ENCODE results near the gene MRPS18B.

MRPS18B gene

GRCh38 chr6:30603961-30604360, 13.7 kb upstream of the MRPS18B start:
- DNase-seq (ENCODE audit: low read depth in 2 of 2) = no peak

- no peak for DNase-seq (ENCODE audit: low read depth in 2 of 2)
Observed at GRCh38 chr6:30610065-30610464, 7.6 kb upstream of the MRPS18B start.

GRCh38 chr6:30611150-30611855, 6.3 kb upstream of the MRPS18B start:
- DNase-seq (ENCODE audit: low read depth in 2 of 2) = no peak

GRCh38 chr6:30611856-30612194, 5.8 kb upstream of the MRPS18B start:
- no peak for DNase-seq (ENCODE audit: low read depth in 2 of 2)

- DNase-seq (ENCODE audit: low read depth in 2 of 2) = no peak
Observed at GRCh38 chr6:30612213-30612612, 5.4 kb upstream of the MRPS18B start.

GRCh38 chr6:30612687-30613248, 4.9 kb upstream of the MRPS18B start:
- DNase-seq (ENCODE audit: low read depth in 2 of 2) = no peak

GRCh38 chr6:30613251-30614043, 4.2 kb upstream of the MRPS18B start:
- no peak for DNase-seq (ENCODE audit: low read depth in 2 of 2)

- DNase-seq (ENCODE audit: low read depth in 2 of 2) = no peak
Observed at GRCh38 chr6:30614044-30614842, 3.4 kb upstream of the MRPS18B start.

- DNase-seq (ENCODE audit: low read depth in 2 of 2) = peak; percentile 53 to 75
Observed at GRCh38 chr6:30614843-30615218, 2.8 kb upstream of the MRPS18B start.

- no peak for DNase-seq (ENCODE audit: low read depth in 2 of 2)
Observed at GRCh38 chr6:30615219-30615957, 2.3 kb upstream of the MRPS18B start.

- DNase-seq (ENCODE audit: low read depth in 2 of 2) = no peak
Observed at GRCh38 chr6:30615958-30616810, 1.5 kb upstream of the MRPS18B start.

GRCh38 chr6:30616811-30617564, 652 bp upstream of the MRPS18B start, which contains the start of gene PPP1R10:
Gene PPP1R10, minus strand, starts transcription at chr6:30617243. Its CDS starts 7,299 bp downstream, at chr6:30609944.
- DNase-seq (ENCODE audit: low read depth in 2 of 2) = peak; percentile 94 to 97

GRCh38 chr6:30618270-30618797, 694 bp downstream of the MRPS18B start:
- DNase-seq (ENCODE audit: low read depth in 2 of 2) = no peak

- DNase-seq (ENCODE audit: low read depth in 2 of 2) = no peak
Observed at GRCh38 chr6:30619561-30619960, 1.9 kb downstream of the MRPS18B start.

- no peak for DNase-seq (ENCODE audit: low read depth in 2 of 2)
Observed at GRCh38 chr6:30625511-30625910, 7.9 kb downstream of the MRPS18B start.

- peak; percentile 80 to 83 for DNase-seq (ENCODE audit: low read depth in 2 of 2)
Observed at GRCh38 chr6:30626484-30627366, 9.1 kb downstream of the MRPS18B start, which contains the start of gene ATAT1. Gene ATAT1, plus strand, starts transcription at chr6:30626874.

GRCh38 chr6:30635834-30636233, 18.2 kb downstream of the MRPS18B start:
- DNase-seq (ENCODE audit: low read depth in 2 of 2) = no peak

- DNase-seq (ENCODE audit: low read depth in 2 of 2) = no peak
Observed at GRCh38 chr6:30640481-30640880, 22.8 kb downstream of the MRPS18B start.
